Activated T-cell treated with anti-CD3 and anti-CD28 coated beads, Interleukin-2, amount 50 U/mL, for 48 hours (primary cell): ENCODE results near the gene NR1D1.

Source experiments
- DNase-seq, 2 experiments: peaks; one replicate each; pipeline ENCODE4 v3.0.0-alpha.2; 2020

Gene NR1D1

DNA sequence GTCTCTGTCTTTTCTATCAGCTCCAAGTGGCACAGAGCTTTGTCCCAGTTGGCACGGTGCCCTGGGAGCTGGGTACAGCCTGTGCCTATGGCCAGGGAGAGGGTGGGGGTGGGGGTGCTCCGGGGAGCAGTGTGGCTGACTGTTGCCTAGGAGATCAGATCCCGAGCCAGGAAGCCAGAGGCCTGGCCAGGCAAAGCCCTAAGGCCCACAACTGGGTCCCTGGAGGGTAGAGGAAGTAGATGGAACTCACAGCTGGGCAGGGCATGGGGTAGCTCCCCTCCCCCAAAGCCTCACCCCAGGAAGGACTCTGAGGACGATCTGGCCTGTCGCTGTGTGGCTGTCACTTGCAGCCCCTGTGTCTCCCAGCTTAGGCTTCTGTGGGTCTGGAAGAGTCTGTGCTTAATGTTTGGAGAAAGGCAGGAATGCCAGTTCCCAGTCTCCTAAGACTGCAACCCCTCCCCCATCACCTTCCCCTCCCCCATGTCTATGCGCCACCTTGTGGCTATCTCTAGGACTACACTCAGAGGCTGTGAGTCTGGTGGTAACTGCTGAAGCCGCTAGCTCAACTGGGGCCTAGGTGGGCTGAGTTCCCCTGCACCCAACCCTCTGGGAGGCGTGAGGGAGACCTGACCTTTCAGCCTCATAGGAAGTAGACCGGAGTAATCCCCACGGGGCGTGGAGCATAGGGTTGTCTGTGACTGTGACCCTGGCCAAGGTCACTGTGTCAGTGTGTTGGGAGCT, 25.0 kb downstream of the NR1D1 start:
- peak; percentile 81 to 85 for DNase-seq

DNA sequence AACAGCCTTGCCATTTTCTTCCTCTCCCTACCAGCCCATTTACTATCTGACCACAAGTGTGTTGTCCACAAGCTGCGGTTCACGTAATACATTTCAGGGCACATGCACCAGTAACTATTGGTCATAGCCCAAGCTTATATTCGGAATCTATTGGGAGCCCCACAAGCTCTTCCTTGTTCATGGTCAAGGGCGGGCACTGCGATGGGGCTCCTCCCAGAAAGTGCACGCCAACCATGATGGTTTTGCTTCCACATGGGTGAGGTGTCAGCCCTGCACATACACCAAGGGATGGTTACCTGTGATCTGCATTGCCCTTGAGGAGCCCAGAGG, 25.6 kb downstream of the NR1D1 start:
- no peak for DNase-seq

- DNase-seq, result no peak
Observed at GRCh38 chr17:40074175-40074512, 26.2 kb downstream of the NR1D1 start.

DNA sequence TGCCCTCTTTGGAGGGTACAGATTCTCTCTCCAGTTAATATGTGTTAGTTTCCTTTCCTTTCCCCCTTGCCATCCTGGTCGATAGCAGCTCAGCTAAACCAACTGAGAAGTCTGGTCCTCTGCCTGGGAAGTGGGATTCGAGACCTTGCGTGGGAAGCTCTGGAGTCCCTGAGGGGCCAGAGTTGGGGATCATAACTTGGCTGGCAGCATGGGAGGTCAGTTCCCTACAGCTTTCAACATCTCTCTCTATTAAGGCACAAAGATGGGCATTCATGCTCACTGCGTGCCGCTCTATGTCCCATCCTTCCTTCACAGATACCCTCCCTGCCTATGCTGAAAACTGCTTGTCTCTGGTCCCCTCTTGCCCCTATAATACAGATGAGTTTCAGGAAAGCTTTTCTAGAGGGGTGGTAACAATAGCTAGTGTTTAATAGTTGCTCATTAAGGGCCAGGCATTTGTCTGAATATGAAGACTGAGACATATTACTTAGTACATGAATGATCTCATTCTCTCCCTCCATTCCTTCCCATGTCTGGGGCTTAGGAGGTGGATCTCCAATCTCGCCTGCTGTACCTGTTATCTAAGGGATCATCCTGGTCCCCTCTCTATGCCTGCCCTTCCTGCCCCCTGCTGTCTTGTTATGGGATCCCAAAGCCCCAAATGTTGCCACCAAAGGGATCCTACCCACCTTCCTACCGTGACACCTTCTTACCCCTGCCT, 26.8 kb downstream of the NR1D1 start:
- DNase-seq, result no peak

- DNase-seq, result no peak
Observed at GRCh38 chr17:40072735-40073346, 27.5 kb downstream of the NR1D1 start.

GRCh38 chr17:40072040-40072734, 28.2 kb downstream of the NR1D1 start:
- DNase-seq, result no peak

DNA sequence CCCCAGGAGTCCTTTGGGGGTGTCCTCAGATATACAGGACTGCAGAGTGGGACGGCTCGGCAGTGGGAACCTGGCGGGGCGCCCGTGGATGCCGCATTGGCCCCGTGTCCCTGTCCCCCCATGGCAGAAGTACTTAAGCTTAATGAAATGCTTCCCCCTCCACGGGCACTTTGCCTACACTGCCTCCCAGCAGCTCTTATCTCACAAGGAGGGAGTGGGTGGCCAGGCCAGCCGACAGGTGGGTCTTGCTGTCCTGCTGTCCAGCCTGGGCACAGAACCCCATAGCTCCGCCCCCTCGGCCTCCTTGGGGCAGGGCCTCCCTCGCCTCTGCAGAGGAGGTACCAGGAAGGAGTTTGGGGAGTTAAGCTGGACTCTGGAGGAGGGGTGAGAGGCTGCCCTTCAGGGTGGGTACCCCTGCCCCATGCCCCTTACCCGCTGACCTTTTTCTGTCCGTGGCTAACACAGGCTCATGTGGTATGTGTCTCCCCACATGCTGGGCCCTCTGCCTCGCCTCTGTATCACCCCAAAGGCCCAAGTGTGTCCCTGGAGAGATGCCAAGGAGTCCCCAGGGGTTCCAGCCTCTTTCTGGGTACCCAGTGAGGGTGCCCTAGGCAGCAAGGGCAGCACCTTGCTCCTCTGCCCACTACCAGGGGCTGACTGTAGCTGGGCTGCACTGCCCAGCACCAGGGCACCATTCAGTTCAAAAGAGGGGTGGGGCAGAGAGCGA, 28.9 kb downstream of the NR1D1 start:
- DNase-seq, result no peak

- DNase-seq, result no peak
Observed at GRCh38 chr17:40070709-40071312, 29.6 kb downstream of the NR1D1 start.

- DNase-seq, result peak; percentile 48 to 54
Observed at GRCh38 chr17:40069751-40070708, 30.4 kb downstream of the NR1D1 start.

- peak; percentile 85 for DNase-seq
Observed at GRCh38 chr17:40068917-40069750, 31.3 kb downstream of the NR1D1 start.

DNA sequence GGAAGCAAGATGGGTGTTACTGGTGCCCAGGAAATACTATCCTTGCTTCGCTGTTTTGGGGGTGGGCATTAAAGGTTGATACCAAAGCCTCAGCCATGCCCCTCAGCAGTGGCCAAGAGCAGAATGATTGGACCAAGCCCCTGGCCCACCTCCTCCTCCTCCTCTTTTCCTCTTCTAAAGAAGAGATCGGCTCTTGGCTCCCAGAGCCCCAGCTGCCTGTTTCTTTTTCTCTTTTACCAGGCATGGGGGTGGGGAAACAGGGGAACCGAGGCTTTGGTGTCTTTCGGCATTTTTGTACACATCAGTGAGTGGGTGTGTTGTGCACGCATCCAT, 31.8 kb downstream of the NR1D1 start:
- no peak for DNase-seq

GRCh38 chr17:40068129-40068581, 32.2 kb downstream of the NR1D1 start:
- peak; percentile 46 for DNase-seq

- no peak for DNase-seq
Observed at GRCh38 chr17:40067710-40068109, 32.7 kb downstream of the NR1D1 start.

DNA sequence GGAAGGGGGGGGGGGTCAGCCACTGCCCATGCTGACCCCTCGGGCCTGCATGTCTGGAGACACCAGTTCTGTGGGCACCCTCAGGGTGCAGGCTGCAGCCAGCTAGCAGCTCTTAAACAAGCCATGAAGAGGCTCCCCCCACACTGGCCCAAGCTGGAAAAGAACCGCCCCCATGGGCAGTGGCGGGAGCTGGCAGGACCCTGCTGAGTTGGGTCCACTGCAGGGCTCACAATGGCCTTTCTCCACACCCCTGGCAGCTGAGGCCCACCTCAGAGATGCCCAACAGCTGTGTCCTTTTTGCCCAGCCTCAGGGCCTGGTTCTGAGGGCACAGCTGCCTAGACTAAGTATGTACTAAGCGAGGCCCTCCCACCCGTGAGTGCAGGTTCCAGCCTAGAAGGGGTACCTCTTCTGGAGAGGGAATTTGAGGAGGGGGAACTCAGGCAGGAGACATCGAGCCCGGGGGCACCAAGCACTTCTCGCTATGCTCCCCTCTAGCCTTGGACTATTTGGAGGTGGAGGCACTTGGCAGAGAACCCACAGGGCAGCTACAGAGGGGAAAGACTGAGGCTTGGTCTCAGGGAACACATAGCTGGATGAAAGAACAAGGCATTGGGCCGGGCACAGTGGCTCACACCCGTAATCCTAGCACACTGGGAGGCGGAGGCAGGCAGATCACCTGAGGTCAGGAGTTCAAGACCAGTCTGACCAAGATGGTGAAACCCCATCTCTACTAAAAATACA, 34.4 kb downstream of the NR1D1 start:
- DNase-seq, result no peak

GRCh38 chr17:40064971-40065768, 35.2 kb downstream of the NR1D1 start:
- DNase-seq, result no peak

- peak in 1 of 2 experiments; percentile 38 for DNase-seq
Observed at GRCh38 chr17:40063901-40064531, 36.4 kb downstream of the NR1D1 start.

DNA sequence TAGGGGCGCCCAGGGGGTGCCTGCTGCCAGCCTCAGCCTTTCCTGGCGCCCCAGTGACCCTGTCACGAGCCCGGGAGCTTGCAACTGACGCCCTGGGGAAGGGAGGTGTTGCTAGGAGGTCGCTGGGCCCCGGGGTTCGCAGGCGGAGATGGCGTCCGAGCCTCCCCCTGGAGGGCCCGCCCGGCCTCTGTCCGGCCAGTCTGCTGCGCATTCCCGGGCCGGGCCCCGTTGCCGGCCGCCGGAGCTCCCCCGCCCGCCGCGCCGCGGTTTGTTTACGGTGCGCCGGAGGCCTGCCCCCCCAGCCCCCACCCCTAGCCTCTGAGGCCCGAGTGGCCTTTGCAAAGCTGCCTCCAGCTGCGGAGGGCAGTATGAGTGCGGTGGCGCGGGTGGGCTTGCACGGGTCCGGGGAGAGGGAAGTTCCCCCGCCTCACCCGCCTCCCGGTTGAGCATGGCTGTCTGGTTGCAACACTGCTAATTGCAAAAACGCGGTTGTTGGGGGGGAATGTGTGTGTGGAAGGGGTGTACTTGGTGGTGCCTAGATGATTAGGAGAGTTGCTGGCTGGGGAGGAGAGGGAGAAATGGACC, 37.1 kb downstream of the NR1D1 start:
- DNase-seq, result peak in 1 of 2 experiments; percentile 49
